Caco-2 (cell line): ENCODE data around the gene RAP1B. TPM values are rescaled to one million over a fixed set of nuclear protein-coding genes. Genes with fewer than 3 reads are reported as not detected.

Experiments used
- Bru-seq: library from RNA; stranded (reverse); fragments of 400-500 nt; gene quantifications from one replicate; lab custom pipeline; 2021; lab: Mats Ljungman, UMichigan
- BruChase-seq, 2 experiments: library from RNA; stranded (reverse); fragments of 400-500 nt; gene quantifications; one replicate each; lab custom pipeline; 2021; lab: Mats Ljungman, UMichigan
- BruUV-seq: library from RNA; stranded (reverse); fragments of 400-500 nt; replicated peaks from 2 replicates; lab custom pipeline; 2021; lab: Mats Ljungman, UMichigan
- CTCF ChIA-PET: fragments of 300-600 bp; sonication (Branson Sonifier 250); formaldehyde crosslinking; loops from one replicate; lab custom pipeline; 2022; ENCODE audit warnings: antibody characterized with exemption; lab: Charles Lee
- POLR2A ChIA-PET: fragments of 300-600 bp; sonication (Branson Sonifier 250); formaldehyde crosslinking; loops from one replicate; lab custom pipeline; 2022; ENCODE audit warnings: antibody characterized with exemption; lab: Charles Lee
- DNase-seq, 2 experiments: peaks; one replicate each; pipeline versions ENCODE4 v3.0.0 to v3.0.0-alpha.2; 2020 to 2022
- H3K27me3 ChIP-seq: replicated peaks from 2 replicates; pipeline ENCODE4 v1.6.0; 2011; ENCODE audit warnings: low read length; ENCODE audit not compliant: control insufficient read depth, insufficient read depth
- H3K36me3 ChIP-seq: 2 replicates; pipeline ENCODE4 v1.5.1; 2011; ENCODE audit warnings: low read length; ENCODE audit not compliant: control insufficient read depth, insufficient read depth
- H3K4me1 ChIP-seq: fragments of 250-450 bp; sonication (Bioruptor Pico); 2 replicates; pipeline ENCODE4 v1.5.1; 2020; ENCODE audit warnings: mild to moderate bottlenecking
- H3K4me3 ChIP-seq: 2 replicates; pipeline ENCODE4 v1.5.1; 2011; ENCODE audit warnings: low read depth, mild to moderate bottlenecking, control low read depth, low read length
- H3K9me3 ChIP-seq: fragments of 250-450 bp; sonication (Bioruptor Pico); 2 replicates; pipeline ENCODE4 v1.5.1; 2020; ENCODE audit warnings: mild to moderate bottlenecking, moderate library complexity
- H3K27ac Mint-ChIP-seq: one replicate; pipeline ENCODE4 v1.8.0; 2022; ENCODE audit warnings: mixed read lengths; ENCODE audit not compliant: unreplicated experiment
- H3K27me3 Mint-ChIP-seq: one replicate; pipeline ENCODE4 v1.8.0; 2022; ENCODE audit warnings: mixed read lengths; ENCODE audit not compliant: insufficient read depth, unreplicated experiment
- H3K36me3 Mint-ChIP-seq: one replicate; pipeline ENCODE4 v1.8.0; 2022; ENCODE audit warnings: mild to moderate bottlenecking, mixed read lengths; ENCODE audit not compliant: insufficient read depth, unreplicated experiment
- H3K4me1 Mint-ChIP-seq: one replicate; pipeline ENCODE4 v1.8.0; 2022; ENCODE audit warnings: low read depth, mixed read lengths; ENCODE audit not compliant: unreplicated experiment
- H3K4me3 Mint-ChIP-seq: one replicate; pipeline ENCODE4 v1.8.0; 2022; ENCODE audit warnings: mild to moderate bottlenecking, moderate library complexity, mixed read lengths; ENCODE audit not compliant: unreplicated experiment
- H3K9me3 Mint-ChIP-seq: one replicate; pipeline ENCODE4 v1.8.0; 2022; ENCODE audit warnings: mixed read lengths; ENCODE audit not compliant: unreplicated experiment
- intact Hi-C: fragments of 100-400 bp; cut with micrococcal nuclease; formaldehyde crosslinking; loops from one replicate; pipeline ENCODE4 v1.10.0; 2022; ENCODE audit not compliant: unreplicated experiment
- long read RNA-seq: library from polyadenylated mRNA; stranded (forward); transcript quantifications from one replicate; pipeline ENCODE4 v2.0.0, GENCODE V29; 2022
- total RNA-seq: library from RNA; stranded (reverse); gene quantifications from 2 replicates; pipeline ENCODE4 v1.2.3, GENCODE V29; 2022
- TF ChIP-seq, protein P1 (sequence below), 2 experiments: fragments of 200-600 bp in 1 of 2; IDR thresholded peaks; 1 replicate in 1 of 2; 2 replicates in 1 of 2; pipeline versions ENCODE4 v1.5.1 to v1.8.0; 2011 to 2022; ENCODE audit warnings: antibody characterized with exemption in 1 of 2, control low read depth in 1 of 2, inconsistent platforms in 1 of 2, low read depth in 1 of 2, low read length in 1 of 2, mild to moderate bottlenecking in 1 of 2, moderate library complexity in 1 of 2; ENCODE audit not compliant: insufficient read depth in 1 of 2, severe bottlenecking in 1 of 2, unreplicated experiment in 1 of 2

The RAP1B gene
- total RNA-seq (216 and 239 TPM in 2 replicates), Bru-seq, nascent RNA (percentile 97 among the genes with signal in this experiment), BruChase-seq, experiment 1, labeled RNA remaining after a 2-hour chase (percentile 96 among the genes with signal in this experiment), BruChase-seq, experiment 2, labeled RNA remaining after a 6-hour chase (percentile 96 among the genes with signal in this experiment)
- long read RNA-seq, full-length matches to known transcripts = 518 of 560 reads
- long read RNA-seq, partial matches to known transcripts = 13 of 560 reads
- long read RNA-seq, other reads (novel, unspliced or antisense) = 29 of 560 reads

GRCh38 chr12:68610370-68611093 lies at the start of gene RAP1B:
TSS of gene RAP1B (plus strand) at chr12:68610899. CDS start at chr12:68648725, 37,826 bp downstream.
- ChIA-PET CTCF (interaction anchor here (1.2 kb wide), 1 partner anchor 570 kb away, joined by 3 read pairs; no protein-coding TSS in a partner anchor), POLR2A (interaction anchor here (0.5 to 2.0 kb wide), 13 partner anchors 22 to 1341 kb away, joined by 3 to 6 read pairs (median 3); partner anchors contain the start of genes CAND1 and NUP107)
- H3K27me3 Mint-ChIP-seq = no peaks in the 10 kb centered on the region
- Histone ChIP-seq H3K4me1 (peaks cover 50% of the 10 kb centered on the region), H3K27me3 (no peaks in the 10 kb centered on the region), H3K36me3 (no peaks in the 10 kb centered on the region; the same call in 1 of the 2 replicates), H3K4me3 (peak within 1 kb of the TSS; percentile 92), H3K9me3 (no peaks in the 10 kb centered on the region)
- intact Hi-C loops = loop anchor here (1.0 to 10.0 kb wide), 5 partner anchors 76 to 386 kb away; partner anchors contain the start of genes IL26, MDM1 and NUP107
- peak; percentile 91 for DNase-seq
- H3K4me3 Mint-ChIP-seq = peak within 1 kb of the TSS; percentile 76
- peaks cover 29% of the 10 kb centered on the region for H3K4me1 Mint-ChIP-seq
- no TSS peak for BruUV-seq
- H3K36me3 Mint-ChIP-seq = peaks cover 43% of the 10 kb centered on the region
- no peaks in the 10 kb centered on the region for H3K9me3 Mint-ChIP-seq
- TF ChIP-seq, protein P1, sequence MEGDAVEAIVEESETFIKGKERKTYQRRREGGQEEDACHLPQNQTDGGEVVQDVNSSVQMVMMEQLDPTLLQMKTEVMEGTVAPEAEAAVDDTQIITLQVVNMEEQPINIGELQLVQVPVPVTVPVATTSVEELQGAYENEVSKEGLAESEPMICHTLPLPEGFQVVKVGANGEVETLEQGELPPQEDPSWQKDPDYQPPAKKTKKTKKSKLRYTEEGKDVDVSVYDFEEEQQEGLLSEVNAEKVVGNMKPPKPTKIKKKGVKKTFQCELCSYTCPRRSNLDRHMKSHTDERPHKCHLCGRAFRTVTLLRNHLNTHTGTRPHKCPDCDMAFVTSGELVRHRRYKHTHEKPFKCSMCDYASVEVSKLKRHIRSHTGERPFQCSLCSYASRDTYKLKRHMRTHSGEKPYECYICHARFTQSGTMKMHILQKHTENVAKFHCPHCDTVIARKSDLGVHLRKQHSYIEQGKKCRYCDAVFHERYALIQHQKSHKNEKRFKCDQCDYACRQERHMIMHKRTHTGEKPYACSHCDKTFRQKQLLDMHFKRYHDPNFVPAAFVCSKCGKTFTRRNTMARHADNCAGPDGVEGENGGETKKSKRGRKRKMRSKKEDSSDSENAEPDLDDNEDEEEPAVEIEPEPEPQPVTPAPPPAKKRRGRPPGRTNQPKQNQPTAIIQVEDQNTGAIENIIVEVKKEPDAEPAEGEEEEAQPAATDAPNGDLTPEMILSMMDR (IDR thresholded peaks at IDR 0.05; ENCODE audit: insufficient read depth in 1 of 2, low read depth in 1 of 2, low read length in 1 of 2, severe bottlenecking in 1 of 2, unreplicated experiment in 1 of 2) = no peak
- H3K27ac Mint-ChIP-seq = peak within 1 kb of the TSS; percentile 91

GRCh38 chr12:68561830-68562229 lies 48.9 kb upstream of the RAP1B start:
- Histone ChIP-seq H3K4me1 (0 out of 2 replicates have a peak, but pooled peaks cover 7% of the 10 kb centered on the region), H3K9me3 (no peaks in the 10 kb centered on the region), H3K4me3 (no peak overlapping the region), H3K27me3 (no peaks in the 10 kb centered on the region; the same call in 1 of the 2 replicates), H3K36me3 (no peaks in the 10 kb centered on the region)
- Mint-ChIP-seq H3K27me3 (no peaks in the 10 kb centered on the region), H3K4me3 (no peak overlapping the region), H3K36me3 (no peaks in the 10 kb centered on the region), H3K4me1 (peaks cover 6% of the 10 kb centered on the region), H3K9me3 (no peaks in the 10 kb centered on the region), H3K27ac (no peak overlapping the region)
- TF ChIP-seq, protein P1 (IDR thresholded peaks at IDR 0.05; ENCODE audit: insufficient read depth in 1 of 2, low read depth in 1 of 2, low read length in 1 of 2, severe bottlenecking in 1 of 2, unreplicated experiment in 1 of 2) = no peak
- BruUV-seq = no TSS peak
- DNase-seq = no peak
- CTCF ChIA-PET = interaction anchor here (0.6 kb wide), 1 partner anchor 10 kb away, joined by 6 read pairs; no protein-coding TSS in a partner anchor
- intact Hi-C loops = loop anchor here (2.0 kb wide), 1 partner anchor 203 kb away; no protein-coding TSS in a partner anchor
- POLR2A ChIA-PET = no interaction called here

DNA sequence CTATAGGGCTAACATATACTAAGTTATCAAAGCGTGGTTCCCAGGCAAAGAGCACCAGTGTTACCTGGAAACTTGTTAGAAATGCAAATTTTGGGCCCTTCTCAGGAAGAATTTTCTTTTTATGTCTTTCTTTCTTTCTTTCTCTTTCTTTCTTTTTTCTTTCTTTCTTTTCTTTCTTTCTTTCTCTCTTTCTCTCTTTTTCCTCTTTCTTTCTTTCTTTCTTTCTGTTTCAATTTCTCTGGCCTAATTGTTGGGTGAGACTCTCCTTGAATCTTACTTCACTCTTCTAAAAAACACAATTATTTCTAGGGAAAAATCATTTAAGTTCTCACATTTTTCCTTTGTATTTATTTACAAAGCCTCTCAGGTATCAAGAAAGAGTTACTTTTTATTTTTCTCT lies 46.5 kb upstream of the RAP1B start:
- H3K9me3 ChIP-seq = no peaks in the 10 kb centered on the region
- DNase-seq = no peak
- CTCF ChIA-PET = no interaction called here
- Mint-ChIP-seq H3K27ac (no peak overlapping the region), H3K27me3 (no peaks in the 10 kb centered on the region), H3K4me3 (no peak overlapping the region), H3K9me3 (no peaks in the 10 kb centered on the region), H3K36me3 (peaks cover 4% of the 10 kb centered on the region), H3K4me1 (no peaks in the 10 kb centered on the region)
- H3K4me3 ChIP-seq = no peak overlapping the region
- no peaks in the 10 kb centered on the region; the same call in 1 of the 2 replicates for H3K27me3 ChIP-seq
- intact Hi-C loops = no loop called here
- no peaks in the 10 kb centered on the region for H3K36me3 ChIP-seq
- TF ChIP-seq, protein P1 (IDR thresholded peaks at IDR 0.05; ENCODE audit: insufficient read depth in 1 of 2, low read depth in 1 of 2, low read length in 1 of 2, severe bottlenecking in 1 of 2, unreplicated experiment in 1 of 2) = no peak
- 0 out of 2 replicates have a peak, but pooled peaks cover 7% of the 10 kb centered on the region for H3K4me1 ChIP-seq
- POLR2A ChIA-PET = no interaction called here
- no TSS peak for BruUV-seq
